GM21390 (cell line): ENCODE data around the gene ZDHHC1.

Experiments used
- ATAC-seq: cut with Tn5 transposase; IDR thresholded peaks from one replicate; pipeline ENCODE4 v1.9.1; 2021; ENCODE audit not compliant: unreplicated experiment

Gene ZDHHC1

GRCh38 chr16:67396159-67397035 lies 19.9 kb downstream of the ZDHHC1 start:
- ATAC-seq: no peak

DNA sequence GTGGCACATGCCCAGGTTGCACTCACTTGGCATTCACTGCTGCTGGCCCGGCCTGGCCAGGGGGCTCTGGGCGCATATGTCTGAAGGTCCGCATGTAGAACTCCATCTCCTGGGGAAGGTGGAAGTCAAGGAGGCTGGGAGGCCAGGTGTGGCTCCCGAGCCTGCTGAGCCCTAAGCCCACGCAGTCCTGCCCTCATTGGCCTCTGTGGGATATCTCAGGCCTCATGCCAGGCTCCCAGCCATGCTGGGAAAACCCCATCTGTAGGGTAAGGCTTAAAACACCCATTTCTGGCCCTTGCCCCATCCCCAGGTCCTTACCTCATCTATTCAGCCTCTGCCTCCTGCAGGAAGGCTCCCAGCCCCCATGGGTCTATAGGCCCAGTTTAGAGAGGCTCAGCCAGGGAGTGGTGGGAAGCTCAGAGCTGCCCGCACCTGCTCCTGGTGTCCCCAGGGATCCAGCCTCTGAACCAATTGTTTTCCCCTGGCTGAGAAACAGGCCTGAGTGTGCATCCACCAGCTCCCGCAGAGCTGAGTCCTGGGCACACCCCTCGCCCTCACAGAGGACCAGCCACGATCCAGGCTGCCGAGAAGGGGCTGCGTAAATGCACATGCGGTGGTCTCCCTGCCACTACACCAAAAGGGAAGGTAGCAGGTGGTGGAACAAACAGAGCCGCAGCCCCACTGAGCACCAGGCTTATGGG lies 20.7 kb downstream of the ZDHHC1 start:
- ATAC-seq: no peak

GRCh38 chr16:67395105-67395457 lies 21.2 kb downstream of the ZDHHC1 start:
- ATAC-seq: no peak

GRCh38 chr16:67394155-67395104 lies 21.8 kb downstream of the ZDHHC1 start:
- no peak for ATAC-seq

DNA sequence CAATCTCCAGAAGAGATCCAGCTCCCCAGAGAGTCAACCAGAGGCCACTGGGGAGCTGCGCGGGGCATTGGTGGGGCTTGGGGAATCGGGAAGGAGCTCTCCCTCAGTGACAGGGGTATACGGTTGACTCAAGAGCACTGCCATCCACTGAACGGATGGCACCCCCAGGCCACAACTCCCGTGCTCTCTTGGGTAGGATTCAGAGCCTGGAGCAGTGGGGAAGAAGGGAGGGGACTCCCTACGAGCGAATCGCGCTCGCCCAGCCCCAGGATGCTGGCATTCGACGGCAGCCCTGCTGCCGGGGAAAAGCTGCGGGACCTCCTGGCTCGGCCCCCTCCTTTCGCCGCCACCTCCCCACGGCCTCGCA lies 22.5 kb downstream of the ZDHHC1 start:
- ATAC-seq: no peak

DNA sequence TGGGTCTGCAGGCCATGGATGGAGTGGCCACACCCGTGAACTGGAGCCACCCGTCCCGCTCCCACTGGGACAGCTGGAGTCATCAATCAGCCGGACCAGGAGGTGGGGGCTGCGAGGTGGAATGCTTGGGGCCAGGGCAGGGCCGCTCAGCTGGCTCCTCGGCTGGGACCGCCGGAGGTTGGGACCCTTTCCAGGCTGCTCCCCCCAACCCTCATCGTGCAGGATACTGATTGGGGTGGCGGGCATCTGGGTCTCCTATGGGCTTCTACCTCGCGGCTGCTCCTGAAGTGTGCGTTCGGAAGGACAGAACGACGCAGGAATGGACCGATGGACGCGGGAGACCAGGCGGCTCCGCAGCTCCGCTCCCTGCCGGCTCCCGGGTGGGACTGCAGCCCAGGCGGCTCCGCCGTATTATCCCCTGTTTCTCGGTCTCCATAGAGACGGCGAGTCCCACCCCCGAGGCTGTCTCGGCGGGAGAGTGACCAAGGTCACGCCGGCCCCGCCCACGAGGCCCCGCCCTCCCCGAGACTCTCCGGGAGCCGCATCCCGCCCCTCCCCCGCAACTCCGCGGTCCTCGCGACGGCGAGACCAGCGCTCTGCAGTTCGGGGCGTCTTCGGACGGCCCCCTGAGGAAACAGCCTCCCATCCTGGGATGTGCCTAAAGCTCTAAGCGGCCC lies 23.0 kb downstream of the ZDHHC1 start, which contains the start of gene TPPP3:
Gene TPPP3 (minus strand): TSS at position 388 of the 677 bp plus-strand sequence. CDS start 2,387 bp downstream, outside the sequence.
- no peak for ATAC-seq

DNA sequence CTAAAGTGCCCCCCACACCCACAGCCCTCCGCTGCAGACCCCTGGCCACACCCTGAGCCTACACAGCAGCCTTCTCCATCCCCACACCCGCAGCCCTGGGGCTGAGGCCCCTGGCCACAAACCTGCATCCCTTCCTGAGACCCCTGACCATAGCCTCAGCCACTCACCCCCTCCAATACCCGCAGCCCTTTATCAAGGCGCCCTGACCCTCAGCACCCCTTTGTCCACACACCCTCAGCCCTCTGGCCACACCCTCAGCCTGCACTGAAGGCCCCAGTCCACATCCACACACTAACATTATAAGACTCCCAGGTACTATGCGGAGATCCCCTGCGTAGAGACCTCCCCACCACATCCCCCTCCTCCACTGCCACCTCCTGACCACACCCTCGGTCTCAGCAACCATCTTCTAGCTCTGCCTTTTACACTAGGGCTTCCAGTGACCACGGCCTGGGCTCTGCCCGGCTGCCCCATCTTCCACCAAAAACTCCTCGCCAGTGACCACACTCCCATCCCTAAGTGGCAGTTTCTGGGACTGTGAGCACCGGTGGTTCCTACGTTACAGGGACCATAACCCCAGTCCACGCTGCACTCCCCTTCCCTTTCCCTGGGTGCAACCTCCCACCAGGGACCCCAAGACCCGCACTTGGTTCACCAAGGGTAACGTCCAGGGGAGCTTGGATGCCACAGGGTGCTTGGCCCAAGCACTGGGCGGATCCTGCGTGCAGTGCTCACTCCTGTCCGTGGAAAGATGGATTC lies 23.8 kb downstream of the ZDHHC1 start:
- no peak for ATAC-seq

GRCh38 chr16:67391424-67392300 lies 24.6 kb downstream of the ZDHHC1 start:
- ATAC-seq: no peak

DNA sequence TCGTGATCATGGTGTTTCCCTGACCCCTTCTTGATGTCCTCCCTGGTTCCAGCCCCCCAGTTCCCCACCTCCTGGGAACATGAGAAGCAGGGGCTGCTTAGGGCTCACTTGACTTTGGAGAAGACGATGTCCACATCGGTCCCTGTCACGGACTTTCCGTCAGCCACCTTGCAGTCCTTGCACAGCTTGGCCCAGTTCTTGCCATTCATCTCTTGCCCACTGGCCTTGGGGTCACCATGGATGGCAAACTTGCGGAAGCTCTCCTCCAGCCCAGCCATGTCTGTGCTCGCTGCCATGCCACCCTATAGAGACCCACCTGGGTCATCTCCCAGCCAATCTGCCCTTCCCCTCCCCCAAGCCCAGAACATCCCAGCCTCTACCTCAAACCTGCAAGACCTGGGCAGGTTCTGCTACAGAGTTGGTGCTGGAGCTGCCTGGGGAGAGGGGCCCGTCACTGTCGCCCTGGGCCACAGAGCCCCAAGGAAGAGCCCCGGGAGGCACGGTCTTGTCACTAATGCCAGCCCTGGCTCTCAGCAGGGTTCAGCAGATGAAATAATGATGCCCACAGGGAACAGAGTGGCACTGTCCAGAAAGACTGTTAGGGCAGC lies 25.4 kb downstream of the ZDHHC1 start:
- ATAC-seq: no peak

GRCh38 chr16:67389911-67390815 lies 26.1 kb downstream of the ZDHHC1 start:
- ATAC-seq: no peak

DNA sequence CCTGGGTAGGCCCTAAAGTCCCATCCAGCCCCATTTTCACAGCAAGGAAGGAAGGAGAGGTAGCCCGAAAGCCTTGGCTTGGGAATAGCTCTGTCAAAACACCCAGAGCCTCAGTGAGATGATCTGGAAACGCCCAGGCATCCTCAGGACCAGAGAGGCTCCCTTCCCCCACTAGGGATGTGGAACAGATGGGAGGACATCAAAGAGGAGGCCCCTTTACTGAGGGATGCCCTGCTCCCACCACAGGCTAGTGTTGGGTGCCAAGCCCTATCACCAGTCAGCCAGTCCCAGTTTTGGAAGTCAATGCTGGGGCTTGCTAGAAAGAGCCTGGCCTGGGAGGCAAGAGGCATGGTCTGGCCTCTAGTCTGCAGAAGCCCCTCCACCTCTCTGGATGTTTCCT lies 27.7 kb downstream of the ZDHHC1 start:
- no peak for ATAC-seq

GRCh38 chr16:67388191-67388590 lies 28.1 kb downstream of the ZDHHC1 start:
- no peak for ATAC-seq

- no peak for ATAC-seq
Observed at GRCh38 chr16:67387479-67388079, 28.7 kb downstream of the ZDHHC1 start.

DNA sequence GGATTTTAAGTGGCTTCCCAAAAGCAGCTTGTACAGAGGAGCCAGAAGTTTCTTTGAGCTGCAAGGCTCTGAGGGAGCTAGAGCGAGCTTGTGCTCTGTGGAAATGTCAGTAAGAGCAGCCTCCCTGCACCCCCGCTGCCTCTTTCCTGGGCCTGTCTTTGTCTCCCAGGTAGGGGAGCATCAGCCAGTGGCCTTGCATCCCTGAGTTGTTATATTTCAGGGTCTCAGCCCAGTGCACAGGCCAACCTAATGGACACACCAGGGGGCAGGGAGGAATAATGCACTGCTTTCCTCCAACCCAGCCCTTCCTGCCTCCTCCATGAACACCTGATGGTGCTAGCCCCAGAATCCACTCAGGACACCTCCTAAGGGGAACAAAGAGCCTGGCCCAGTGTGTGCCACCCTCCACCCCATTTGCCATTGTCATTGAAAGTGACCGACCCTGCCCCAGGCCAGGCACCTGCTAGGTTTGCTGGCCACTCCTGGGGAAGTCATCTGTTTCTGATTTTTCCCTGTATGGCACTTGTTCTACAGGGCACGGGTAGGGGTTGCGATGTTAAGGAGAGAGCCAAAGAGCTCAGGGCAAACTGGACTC lies 29.3 kb downstream of the ZDHHC1 start:
- ATAC-seq: no peak

DNA sequence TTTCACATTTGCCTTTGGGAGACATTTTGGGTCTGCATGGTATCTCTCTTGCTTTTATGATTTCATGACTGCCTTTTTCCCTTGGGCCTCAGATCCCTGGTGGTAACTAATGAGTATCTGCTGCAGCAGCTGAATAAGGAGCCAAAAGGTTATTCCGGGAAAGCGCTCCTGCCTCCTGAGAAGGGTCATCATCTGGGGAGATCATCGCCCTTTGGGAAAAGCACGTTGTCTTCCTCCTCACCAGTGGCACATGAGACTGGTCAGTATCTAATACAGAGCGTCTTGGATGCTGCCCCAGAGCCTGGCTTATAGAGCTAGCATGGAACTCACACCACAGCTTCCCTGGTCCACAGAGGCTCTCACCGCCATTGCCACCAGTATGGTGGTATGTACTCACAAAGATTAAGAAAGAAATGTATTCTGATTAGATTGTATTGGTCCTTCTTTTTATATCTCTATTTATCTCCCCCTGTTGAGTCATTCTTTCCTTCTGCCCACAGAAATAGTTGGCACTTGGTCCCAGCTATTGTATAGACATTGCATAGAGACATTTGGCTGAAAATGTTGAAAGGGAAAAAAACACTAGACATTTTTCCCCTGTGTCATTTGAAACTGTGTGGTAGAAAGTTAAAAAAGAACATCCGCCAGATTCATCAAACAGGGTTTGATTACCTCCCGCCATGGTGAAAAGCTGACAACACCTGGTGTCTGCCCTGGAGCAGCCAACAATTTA lies 31.3 kb downstream of the ZDHHC1 start:
- no peak for ATAC-seq

DNA sequence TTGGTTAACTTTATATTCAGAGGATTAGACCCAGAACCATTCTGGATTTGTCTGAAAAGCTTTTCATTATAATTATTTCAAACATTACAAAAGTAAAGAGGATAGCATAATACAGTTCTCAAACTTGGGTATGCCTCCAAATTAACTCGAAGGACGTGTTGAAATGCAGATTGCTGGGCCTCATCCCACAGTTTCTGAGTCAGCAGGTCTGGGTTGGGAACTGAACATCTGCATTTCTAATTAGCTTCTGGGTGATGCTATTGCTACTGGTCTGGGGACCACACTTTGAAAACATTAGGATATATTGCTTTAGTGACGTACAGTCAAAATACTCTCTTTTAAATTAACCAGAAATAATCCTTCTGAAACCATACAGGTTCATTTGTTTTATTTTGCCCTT lies 33.0 kb downstream of the ZDHHC1 start:
- no peak for ATAC-seq
